ENCODE results near the gene TTC38.

Gene TTC38

DNA sequence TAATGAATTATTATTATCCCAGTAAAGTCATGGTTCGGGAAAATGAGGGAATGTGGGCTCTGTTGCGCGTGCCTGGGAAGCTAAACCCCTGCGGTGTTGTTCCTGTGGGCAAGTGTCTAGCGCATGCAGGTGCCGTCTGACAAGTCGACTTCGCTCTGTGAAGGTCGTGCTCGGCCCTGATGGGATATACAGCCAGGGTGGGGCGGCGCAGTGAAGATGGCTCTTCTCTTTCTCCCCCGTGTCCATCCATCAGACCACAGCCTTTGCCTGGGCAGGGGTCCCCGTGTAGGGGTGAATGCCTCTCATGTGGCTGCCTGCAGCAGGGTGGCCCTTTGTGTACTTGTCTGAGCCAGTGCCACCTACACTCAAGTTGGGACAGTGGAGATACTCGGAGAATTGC lies 54.9 kb downstream of the TTC38 start:
- no peak overlapping the region for H4K8ac ChIP-seq (ENCODE audit: low read depth, low read length)
- no CpG with 5 or more reads among the region's 15 CpGs for WGBS (ENCODE audit: extremely low coverage, insufficient coverage, insufficient read length)
- H2AFZ ChIP-seq (ENCODE audit: insufficient read depth, low read length, poor library complexity) = no peak overlapping the region
- no peak for DNase-seq
- no peak overlapping the region for H3K27ac ChIP-seq (ENCODE audit: low read depth, low read length)
- H3K4ac ChIP-seq (ENCODE audit: low read depth, low read length) = no peak overlapping the region
- no peak overlapping the region for H3K14ac ChIP-seq (ENCODE audit: low read length)
- H3K27me3 ChIP-seq (ENCODE audit: insufficient read depth, low read length) = no peaks in the 10 kb centered on the region
- H3K4me1 ChIP-seq (ENCODE audit: control insufficient read depth in 1 of 2, insufficient read depth in 2 of 2, low read length in 2 of 2) = no peaks in the 10 kb centered on the region
- peaks cover 2% of the 10 kb centered on the region for H3K9me3 ChIP-seq (ENCODE audit: insufficient read depth, low read depth, low read length)
- no peak overlapping the region for H4K91ac ChIP-seq (ENCODE audit: low read depth, low read length)
- no peak overlapping the region for H3K4me3 ChIP-seq (ENCODE audit: low read depth, low read length)
- no peak overlapping the region for H3K9ac ChIP-seq (ENCODE audit: low read length)
- no peak overlapping the region for H3K23ac ChIP-seq (ENCODE audit: low read length)
- no peak overlapping the region for H3K18ac ChIP-seq (ENCODE audit: low read length)
- H3K4me2 ChIP-seq (ENCODE audit: low read length) = no peak overlapping the region
- no peak overlapping the region for H2BK12ac ChIP-seq (ENCODE audit: low read length)
- no peak overlapping the region for H2BK120ac ChIP-seq (ENCODE audit: insufficient read depth, low read length, poor library complexity)
- no peaks in the 10 kb centered on the region for H3K79me1 ChIP-seq (ENCODE audit: low read length)
- H4K12ac ChIP-seq (ENCODE audit: low read depth, low read length) = no peak overlapping the region
- peaks cover 69 to 73% of the 10 kb centered on the region in 2 experiments for H3K36me3 ChIP-seq (ENCODE audit: control insufficient read depth in 1 of 2, insufficient read depth in 2 of 2, low read length in 2 of 2)
- no peak overlapping the region for H2BK5ac ChIP-seq (ENCODE audit: low read depth, low read length, poor library complexity)
- H3K79me2 ChIP-seq (ENCODE audit: control insufficient read depth, insufficient read depth, low read length, poor library complexity) = no peaks in the 10 kb centered on the region
- no peak overlapping the region for H2AK5ac ChIP-seq (ENCODE audit: low read length)

DNA sequence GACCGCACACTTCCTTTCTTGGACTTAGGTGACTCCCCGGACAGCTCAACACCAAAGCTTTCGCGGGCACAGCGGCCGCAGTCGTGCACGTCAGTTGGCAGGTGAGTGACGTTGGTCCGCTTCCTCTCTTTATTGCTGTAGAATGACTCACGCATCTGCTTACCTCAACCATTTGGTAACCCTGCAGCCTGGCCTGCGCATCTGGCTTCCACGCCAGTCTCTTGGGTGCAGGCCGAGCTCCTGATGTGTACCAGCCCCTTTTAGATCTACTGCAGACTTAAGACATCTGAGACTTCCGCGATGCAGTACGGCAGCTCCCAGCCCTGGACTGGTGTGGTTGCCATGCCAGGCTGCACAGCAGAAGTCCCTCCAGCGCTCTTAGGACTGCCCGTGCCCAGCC lies 55.4 kb downstream of the TTC38 start:
- no peak overlapping the region for H3K18ac ChIP-seq (ENCODE audit: low read length)
- no CpG with 5 or more reads among the region's 19 CpGs for WGBS (ENCODE audit: extremely low coverage, insufficient coverage, insufficient read length)
- H3K79me2 ChIP-seq (ENCODE audit: control insufficient read depth, insufficient read depth, low read length, poor library complexity) = no peaks in the 10 kb centered on the region

DNA sequence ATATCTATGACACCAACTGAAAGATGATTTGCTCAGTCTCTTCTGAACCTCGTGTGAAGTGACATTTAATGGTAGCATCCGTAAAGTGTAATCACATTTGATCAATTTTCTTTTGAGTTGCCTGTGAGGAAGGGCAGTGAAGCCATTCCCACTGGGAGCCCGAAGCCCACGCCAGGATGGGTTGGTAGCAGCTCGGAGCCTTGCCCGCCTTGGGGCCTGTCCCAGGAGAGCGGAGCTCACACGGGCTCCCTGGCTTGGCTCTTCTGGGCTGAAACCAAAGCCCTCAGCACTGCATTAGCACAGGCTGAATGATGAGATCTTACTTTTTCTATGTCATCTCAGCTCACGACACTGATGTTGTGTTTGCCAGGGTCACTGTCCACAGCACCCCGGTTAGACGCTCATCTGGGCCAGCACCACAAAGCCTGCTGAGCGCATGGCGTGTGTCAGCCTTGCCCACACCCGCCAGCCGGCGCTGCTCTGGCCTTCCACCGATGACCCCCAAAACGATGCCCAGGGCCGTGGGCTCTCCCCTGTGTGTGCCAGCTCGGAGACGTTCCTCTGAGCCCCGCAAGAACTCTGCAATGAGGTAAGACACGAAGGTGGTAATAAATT lies 58.4 kb downstream of the TTC38 start:
- WGBS (ENCODE audit: extremely low coverage, insufficient coverage, insufficient read length) = no CpG with 5 or more reads among the region's 23 CpGs
- H2BK5ac ChIP-seq (ENCODE audit: low read depth, low read length, poor library complexity) = no peak overlapping the region
- H3K23ac ChIP-seq (ENCODE audit: low read length) = no peak overlapping the region
- H3K4me3 ChIP-seq (ENCODE audit: low read depth, low read length) = no peak overlapping the region
- H4K91ac ChIP-seq (ENCODE audit: low read depth, low read length) = no peak overlapping the region
- no peaks in the 10 kb centered on the region for H3K4me1 ChIP-seq (ENCODE audit: control insufficient read depth in 1 of 2, insufficient read depth in 2 of 2, low read length in 2 of 2)
- no peak overlapping the region for H2BK12ac ChIP-seq (ENCODE audit: low read length)
- H3K79me2 ChIP-seq (ENCODE audit: control insufficient read depth, insufficient read depth, low read length, poor library complexity) = no peaks in the 10 kb centered on the region
- H3K27ac ChIP-seq (ENCODE audit: low read depth, low read length) = no peak overlapping the region
- no peak overlapping the region for H4K8ac ChIP-seq (ENCODE audit: low read depth, low read length)
- no peak overlapping the region for H2BK120ac ChIP-seq (ENCODE audit: insufficient read depth, low read length, poor library complexity)
- H3K4ac ChIP-seq (ENCODE audit: low read depth, low read length) = no peak overlapping the region
- H4K12ac ChIP-seq (ENCODE audit: low read depth, low read length) = no peak overlapping the region
- H3K9ac ChIP-seq (ENCODE audit: low read length) = no peak overlapping the region
- H2AFZ ChIP-seq (ENCODE audit: insufficient read depth, low read length, poor library complexity) = no peak overlapping the region
- H3K14ac ChIP-seq (ENCODE audit: low read length) = no peak overlapping the region
- H3K4me2 ChIP-seq (ENCODE audit: low read length) = no peak overlapping the region
- H3K36me3 ChIP-seq (ENCODE audit: control insufficient read depth in 1 of 2, insufficient read depth in 2 of 2, low read length in 2 of 2) = peaks cover 71 to 75% of the 10 kb centered on the region in 2 experiments
- no peaks in the 10 kb centered on the region for H3K27me3 ChIP-seq (ENCODE audit: insufficient read depth, low read length)
- H3K9me3 ChIP-seq (ENCODE audit: insufficient read depth, low read depth, low read length) = no peaks in the 10 kb centered on the region
- no peaks in the 10 kb centered on the region for H3K79me1 ChIP-seq (ENCODE audit: low read length)
- no peak for DNase-seq
- H2AK5ac ChIP-seq (ENCODE audit: low read length) = no peak overlapping the region
- no peak overlapping the region for H3K18ac ChIP-seq (ENCODE audit: low read length)

More for the DNA sequence above, 55.4 kb downstream of the TTC38 start:
- no peak overlapping the region for H3K4me3 ChIP-seq (ENCODE audit: low read depth, low read length)
- no peak overlapping the region for H3K27ac ChIP-seq (ENCODE audit: low read depth, low read length)
- DNase-seq = no peak
- H4K12ac ChIP-seq (ENCODE audit: low read depth, low read length) = no peak overlapping the region
- H3K9me3 ChIP-seq (ENCODE audit: insufficient read depth, low read depth, low read length) = no peaks in the 10 kb centered on the region
- H4K8ac ChIP-seq (ENCODE audit: low read depth, low read length) = no peak overlapping the region
- H3K4me1 ChIP-seq (ENCODE audit: control insufficient read depth in 1 of 2, insufficient read depth in 2 of 2, low read length in 2 of 2) = no peaks in the 10 kb centered on the region
- H3K27me3 ChIP-seq (ENCODE audit: insufficient read depth, low read length) = no peaks in the 10 kb centered on the region
- no peak overlapping the region for H2BK5ac ChIP-seq (ENCODE audit: low read depth, low read length, poor library complexity)
- H3K9ac ChIP-seq (ENCODE audit: low read length) = no peak overlapping the region
- H3K4me2 ChIP-seq (ENCODE audit: low read length) = no peak overlapping the region
- no peak overlapping the region for H3K4ac ChIP-seq (ENCODE audit: low read depth, low read length)
- no peak overlapping the region for H2AFZ ChIP-seq (ENCODE audit: insufficient read depth, low read length, poor library complexity)
- no peak overlapping the region for H2BK120ac ChIP-seq (ENCODE audit: insufficient read depth, low read length, poor library complexity)
- H2BK12ac ChIP-seq (ENCODE audit: low read length) = no peak overlapping the region
- no peaks in the 10 kb centered on the region for H3K79me1 ChIP-seq (ENCODE audit: low read length)
- H3K14ac ChIP-seq (ENCODE audit: low read length) = no peak overlapping the region
- no peak overlapping the region for H2AK5ac ChIP-seq (ENCODE audit: low read length)
- H4K91ac ChIP-seq (ENCODE audit: low read depth, low read length) = no peak overlapping the region
- no peak overlapping the region for H3K23ac ChIP-seq (ENCODE audit: low read length)
- H3K36me3 ChIP-seq (ENCODE audit: control insufficient read depth in 1 of 2, insufficient read depth in 2 of 2, low read length in 2 of 2) = peaks cover 67 to 72% of the 10 kb centered on the region in 2 experiments

DNA sequence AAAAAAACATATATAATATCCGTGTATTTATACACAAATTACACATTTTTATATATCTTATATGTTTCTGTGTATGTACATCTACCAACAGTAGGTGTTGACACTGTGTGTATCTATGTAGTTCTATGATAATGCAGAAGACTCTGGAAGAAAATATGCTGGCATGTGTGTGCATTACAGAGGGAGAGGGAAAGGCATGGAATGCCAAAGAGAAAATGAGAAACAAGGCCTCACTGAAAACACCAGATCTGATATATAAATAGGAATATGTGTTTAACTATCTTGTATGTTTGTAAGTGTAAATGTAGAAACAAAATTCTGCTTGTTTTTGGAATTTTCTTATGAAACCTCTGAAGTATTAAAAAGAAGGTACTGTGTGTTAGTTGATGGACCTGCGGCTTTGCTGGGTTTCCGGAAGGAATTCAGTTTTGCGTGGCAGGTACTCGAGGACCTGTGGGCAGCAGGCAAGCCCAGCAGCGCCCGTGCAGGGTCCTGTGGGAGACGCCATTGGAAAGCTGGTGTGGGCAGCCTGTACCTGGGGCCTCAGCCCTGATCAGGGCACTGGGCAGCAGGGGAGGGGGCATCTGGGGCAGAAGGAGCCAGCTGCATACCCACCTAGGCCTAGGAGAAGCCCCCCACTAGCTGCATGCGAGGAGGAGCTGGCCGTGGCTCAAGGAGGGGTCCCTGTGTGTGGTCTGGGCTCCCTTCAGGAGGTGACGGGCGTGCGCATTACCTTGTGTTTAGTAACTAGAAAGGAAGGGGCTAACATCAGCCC lies 60.1 kb downstream of the TTC38 start:
- Histone ChIP-seq H3K79me2 (ENCODE audit: control insufficient read depth, insufficient read depth, low read length, poor library complexity) (no peaks in the 10 kb centered on the region), H2AK5ac (ENCODE audit: low read length) (no peak overlapping the region), H4K12ac (ENCODE audit: low read depth, low read length) (no peak overlapping the region), H3K4ac (ENCODE audit: low read depth, low read length) (no peak overlapping the region), H3K27ac (ENCODE audit: low read depth, low read length) (no peak overlapping the region), H2AFZ (ENCODE audit: insufficient read depth, low read length, poor library complexity) (no peak overlapping the region), H2BK120ac (ENCODE audit: insufficient read depth, low read length, poor library complexity) (no peak overlapping the region), H3K79me1 (ENCODE audit: low read length) (no peaks in the 10 kb centered on the region), H3K23ac (ENCODE audit: low read length) (no peak overlapping the region), H3K4me3 (ENCODE audit: low read depth, low read length) (no peak overlapping the region), H3K4me1 (ENCODE audit: control insufficient read depth in 1 of 2, insufficient read depth in 2 of 2, low read length in 2 of 2) (no peaks in the 10 kb centered on the region), H3K36me3 (ENCODE audit: control insufficient read depth in 1 of 2, insufficient read depth in 2 of 2, low read length in 2 of 2) (peaks cover 78% of the 10 kb centered on the region in 2 experiments), H4K91ac (ENCODE audit: low read depth, low read length) (no peak overlapping the region), H3K4me2 (ENCODE audit: low read length) (no peak overlapping the region), H3K27me3 (ENCODE audit: insufficient read depth, low read length) (no peaks in the 10 kb centered on the region), H3K14ac (ENCODE audit: low read length) (no peak overlapping the region), H3K18ac (ENCODE audit: low read length) (no peak overlapping the region), H2BK5ac (ENCODE audit: low read depth, low read length, poor library complexity) (no peak overlapping the region), H4K8ac (ENCODE audit: low read depth, low read length) (no peak overlapping the region), H2BK12ac (ENCODE audit: low read length) (no peak overlapping the region), H3K9me3 (ENCODE audit: insufficient read depth, low read depth, low read length) (no peaks in the 10 kb centered on the region), H3K9ac (ENCODE audit: low read length) (no peak overlapping the region)
- whole genome bisulfite sequencing (ENCODE audit: extremely low coverage, insufficient coverage, insufficient read length) = 100% methylated on average over 1 of the region's 13 CpGs
- DNase-seq = no peak

Measured in trophoblast cell (in vitro differentiated cells and primary cell).